ENCODE results near the gene SMG7. TPM values are rescaled to one million over a fixed set of nuclear protein-coding genes. Genes with fewer than 3 reads are reported as not detected.

The SMG7 gene
- total RNA-seq, 1 experiment from 2014 or later: 107 TPM

DNA sequence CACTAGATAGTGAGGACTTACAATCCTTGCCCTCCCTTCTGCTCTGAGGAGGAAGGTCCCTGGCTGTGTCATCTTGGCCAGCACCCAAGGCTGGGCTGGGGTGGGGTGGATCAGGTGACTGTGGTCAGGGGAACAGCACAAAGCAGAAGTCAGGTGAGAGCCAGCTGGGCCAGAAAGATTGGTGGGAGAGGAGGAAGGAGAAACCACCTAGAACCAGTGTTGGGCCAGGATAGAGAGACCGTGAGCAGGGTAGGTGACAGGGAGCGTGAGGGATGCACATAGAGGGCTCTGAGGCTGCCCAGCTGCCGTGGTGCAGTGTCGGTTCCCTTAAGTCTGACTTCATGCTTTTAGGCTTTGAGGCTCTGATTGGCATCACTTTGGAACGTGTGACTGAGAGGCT is 95.3 kb downstream of the SMG7 start:
- Mint-ChIP-seq H3K27ac (ENCODE audit: low read depth, unreplicated experiment) (peak overlapping the region; percentile 10), H3K9me3 (ENCODE audit: unreplicated experiment) (no peaks in the 10 kb centered on the region), H3K36me3 (ENCODE audit: insufficient read depth, unreplicated experiment) (no peaks in the 10 kb centered on the region), H3K4me1 (ENCODE audit: insufficient read depth, unreplicated experiment) (peaks cover 32% of the 10 kb centered on the region), H3K4me3 (ENCODE audit: unreplicated experiment) (no peak overlapping the region), H3K27me3 (ENCODE audit: insufficient read depth, unreplicated experiment) (no peaks in the 10 kb centered on the region)
- intact Hi-C loops (cut with micrococcal nuclease): no loop called here
- TF ChIP-seq, protein P1, sequence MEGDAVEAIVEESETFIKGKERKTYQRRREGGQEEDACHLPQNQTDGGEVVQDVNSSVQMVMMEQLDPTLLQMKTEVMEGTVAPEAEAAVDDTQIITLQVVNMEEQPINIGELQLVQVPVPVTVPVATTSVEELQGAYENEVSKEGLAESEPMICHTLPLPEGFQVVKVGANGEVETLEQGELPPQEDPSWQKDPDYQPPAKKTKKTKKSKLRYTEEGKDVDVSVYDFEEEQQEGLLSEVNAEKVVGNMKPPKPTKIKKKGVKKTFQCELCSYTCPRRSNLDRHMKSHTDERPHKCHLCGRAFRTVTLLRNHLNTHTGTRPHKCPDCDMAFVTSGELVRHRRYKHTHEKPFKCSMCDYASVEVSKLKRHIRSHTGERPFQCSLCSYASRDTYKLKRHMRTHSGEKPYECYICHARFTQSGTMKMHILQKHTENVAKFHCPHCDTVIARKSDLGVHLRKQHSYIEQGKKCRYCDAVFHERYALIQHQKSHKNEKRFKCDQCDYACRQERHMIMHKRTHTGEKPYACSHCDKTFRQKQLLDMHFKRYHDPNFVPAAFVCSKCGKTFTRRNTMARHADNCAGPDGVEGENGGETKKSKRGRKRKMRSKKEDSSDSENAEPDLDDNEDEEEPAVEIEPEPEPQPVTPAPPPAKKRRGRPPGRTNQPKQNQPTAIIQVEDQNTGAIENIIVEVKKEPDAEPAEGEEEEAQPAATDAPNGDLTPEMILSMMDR (IDR thresholded peaks at IDR 0.05; ENCODE audit: unreplicated experiment): no peak
- peak; percentile 71 for DNase-seq (ENCODE audit: unreplicated experiment)
- CTCF ChIA-PET: interaction anchor here (0.6 to 3.8 kb wide), 7 partner anchors 9 to 1183 kb away, joined by 3 to 20 read pairs (median 3); no protein-coding TSS in a partner anchor
- BruUV-seq (replicated peaks): no TSS peak
- POLR2A ChIA-PET: interaction anchor here (0.7 to 1.6 kb wide), 5 partner anchors 9 to 32 kb away, joined by 3 to 7 read pairs (median 3); no protein-coding TSS in a partner anchor

DNA sequence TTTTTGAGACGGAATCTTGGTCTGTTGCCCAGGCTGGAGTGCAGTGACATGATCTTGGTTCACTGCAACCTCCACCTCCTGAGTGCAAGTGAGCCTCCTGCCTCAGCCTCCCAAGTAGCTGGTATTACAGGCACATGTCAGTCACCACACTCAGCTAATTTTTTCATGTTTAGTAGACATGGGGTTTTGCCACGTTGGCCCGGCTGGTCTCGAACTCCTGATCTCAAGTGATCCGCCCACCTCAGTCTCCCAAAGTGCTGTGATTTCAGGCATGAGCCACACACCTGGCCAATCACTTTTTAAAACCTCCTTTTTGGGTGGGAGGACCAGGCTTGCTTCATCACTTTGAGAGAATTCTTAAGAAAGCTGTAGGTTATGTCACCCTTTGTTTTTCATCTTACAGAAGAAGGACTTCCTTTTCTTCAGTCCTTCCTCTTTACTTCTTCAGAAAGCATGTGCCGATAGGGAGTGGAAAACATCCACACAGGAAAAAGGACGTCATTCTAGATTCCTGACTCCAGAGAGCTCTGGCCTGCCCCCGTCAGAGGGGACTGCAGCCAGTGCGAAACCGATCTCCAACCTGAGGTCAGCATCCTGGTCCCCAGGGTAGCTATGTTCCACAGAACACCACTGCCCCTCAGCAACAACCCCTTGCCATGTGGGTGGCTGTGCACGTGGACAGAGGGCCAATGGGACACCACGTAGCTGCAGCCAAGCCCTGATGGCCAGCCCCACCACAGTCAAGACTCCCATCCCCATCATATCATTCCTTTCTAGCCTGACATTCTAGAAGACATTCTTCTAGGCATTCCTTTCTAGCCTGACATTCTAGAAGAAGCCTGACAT is 96.1 kb downstream of the SMG7 start:
- intact Hi-C loops (cut with micrococcal nuclease): no loop called here
- ChIA-PET CTCF (interaction anchor here (0.6 to 3.8 kb wide), 9 partner anchors 8 to 1183 kb away, joined by 3 to 20 read pairs (median 3); no protein-coding TSS in a partner anchor), POLR2A (interaction anchor here (0.7 to 1.6 kb wide), 6 partner anchors 9 to 31 kb away, joined by 3 to 7 read pairs (median 4); no protein-coding TSS in a partner anchor)
- Mint-ChIP-seq H3K4me3 (ENCODE audit: unreplicated experiment) (no peak overlapping the region), H3K36me3 (ENCODE audit: insufficient read depth, unreplicated experiment) (no peaks in the 10 kb centered on the region), H3K27me3 (ENCODE audit: insufficient read depth, unreplicated experiment) (no peaks in the 10 kb centered on the region), H3K9me3 (ENCODE audit: unreplicated experiment) (no peaks in the 10 kb centered on the region), H3K4me1 (ENCODE audit: insufficient read depth, unreplicated experiment) (peaks cover 32% of the 10 kb centered on the region), H3K27ac (ENCODE audit: low read depth, unreplicated experiment) (no peak overlapping the region)
- TF ChIP-seq, protein P1 (IDR thresholded peaks at IDR 0.05; ENCODE audit: unreplicated experiment): no peak
- no TSS peak for BruUV-seq (replicated peaks)
- DNase-seq (ENCODE audit: unreplicated experiment): no peak

DNA sequence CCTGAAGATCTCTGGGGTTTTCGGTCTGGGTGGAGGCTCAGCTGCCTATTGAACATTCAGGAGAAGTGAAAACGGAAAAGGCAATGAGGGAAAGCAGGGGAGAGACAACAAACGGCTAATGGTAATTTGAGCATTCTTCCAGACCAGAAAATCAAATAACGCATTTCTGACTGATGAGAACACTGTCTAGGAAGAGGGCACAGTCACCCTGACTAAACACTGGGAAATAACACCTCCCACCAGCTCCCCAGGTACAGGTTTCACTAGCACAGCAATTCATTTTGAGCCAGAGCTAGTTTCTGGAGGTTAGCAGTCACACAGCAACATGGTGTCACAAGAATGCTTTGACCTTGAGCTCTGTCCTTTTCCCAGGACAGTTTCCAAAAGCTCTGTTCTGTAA is 96.8 kb downstream of the SMG7 start:
- POLR2A ChIA-PET: interaction anchor here (1.3 to 1.6 kb wide), 3 partner anchors 8 to 12 kb away, joined by 5 to 7 read pairs (median 5); no protein-coding TSS in a partner anchor
- Mint-ChIP-seq H3K36me3 (ENCODE audit: insufficient read depth, unreplicated experiment) (no peaks in the 10 kb centered on the region), H3K27me3 (ENCODE audit: insufficient read depth, unreplicated experiment) (no peaks in the 10 kb centered on the region), H3K9me3 (ENCODE audit: unreplicated experiment) (no peaks in the 10 kb centered on the region), H3K4me1 (ENCODE audit: insufficient read depth, unreplicated experiment) (peaks cover 32% of the 10 kb centered on the region), H3K27ac (ENCODE audit: low read depth, unreplicated experiment) (no peak overlapping the region), H3K4me3 (ENCODE audit: unreplicated experiment) (no peak overlapping the region)
- intact Hi-C loops (cut with micrococcal nuclease): no loop called here
- no TSS peak for BruUV-seq (replicated peaks)
- no peak for DNase-seq (ENCODE audit: unreplicated experiment)
- CTCF ChIA-PET: interaction anchor here (0.9 to 3.8 kb wide), 6 partner anchors 11 to 116 kb away, joined by 3 to 20 read pairs (median 4); no protein-coding TSS in a partner anchor
- TF ChIP-seq, protein P1 (IDR thresholded peaks at IDR 0.05; ENCODE audit: unreplicated experiment): no peak

DNA sequence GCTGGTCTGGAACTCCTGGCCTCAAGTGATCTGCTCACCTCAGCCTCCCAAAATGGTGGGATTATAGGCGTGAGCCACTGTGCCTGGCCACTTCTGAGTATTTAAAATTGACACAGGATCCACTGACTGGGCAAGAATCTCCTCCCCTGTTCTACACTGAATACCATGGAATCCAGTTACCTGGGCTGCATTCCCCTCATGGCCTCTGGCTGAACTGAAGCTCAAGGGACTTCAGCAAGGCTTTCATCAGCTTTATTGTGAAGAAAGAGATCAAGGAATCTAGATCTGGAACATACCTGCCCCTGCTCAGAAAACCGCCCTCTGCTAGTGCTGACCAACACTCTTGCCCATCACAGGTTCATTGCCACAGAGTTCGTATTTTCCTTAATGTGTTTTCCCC is 97.5 kb downstream of the SMG7 start:
- H3K27me3 Mint-ChIP-seq (ENCODE audit: insufficient read depth, unreplicated experiment): no peaks in the 10 kb centered on the region
- H3K4me1 Mint-ChIP-seq (ENCODE audit: insufficient read depth, unreplicated experiment): peaks cover 32% of the 10 kb centered on the region
- intact Hi-C loops (cut with micrococcal nuclease): no loop called here
- ChIA-PET CTCF (interaction anchor here (0.9 to 3.8 kb wide), 5 partner anchors 11 to 115 kb away, joined by 3 to 20 read pairs (median 4); no protein-coding TSS in a partner anchor), POLR2A (interaction anchor here (1.0 to 2.2 kb wide), 3 partner anchors 10 to 41 kb away, joined by 4 to 6 read pairs (median 5); no protein-coding TSS in a partner anchor)
- H3K9me3 Mint-ChIP-seq (ENCODE audit: unreplicated experiment): no peaks in the 10 kb centered on the region
- DNase-seq (ENCODE audit: unreplicated experiment): no peak
- TF ChIP-seq, protein P1 (IDR thresholded peaks at IDR 0.05; ENCODE audit: unreplicated experiment): no peak
- H3K27ac Mint-ChIP-seq (ENCODE audit: low read depth, unreplicated experiment): no peak overlapping the region
- no TSS peak for BruUV-seq (replicated peaks)
- no peak overlapping the region for H3K4me3 Mint-ChIP-seq (ENCODE audit: unreplicated experiment)
- H3K36me3 Mint-ChIP-seq (ENCODE audit: insufficient read depth, unreplicated experiment): no peaks in the 10 kb centered on the region
